ENCODE measurements around the gene GMDS. TPM values are rescaled to one million over a fixed set of nuclear protein-coding genes. Genes with fewer than 3 reads are reported as not detected.

GMDS gene
- total RNA-seq, 1 experiment from 2014 or later: 35.0 TPM

DNA sequence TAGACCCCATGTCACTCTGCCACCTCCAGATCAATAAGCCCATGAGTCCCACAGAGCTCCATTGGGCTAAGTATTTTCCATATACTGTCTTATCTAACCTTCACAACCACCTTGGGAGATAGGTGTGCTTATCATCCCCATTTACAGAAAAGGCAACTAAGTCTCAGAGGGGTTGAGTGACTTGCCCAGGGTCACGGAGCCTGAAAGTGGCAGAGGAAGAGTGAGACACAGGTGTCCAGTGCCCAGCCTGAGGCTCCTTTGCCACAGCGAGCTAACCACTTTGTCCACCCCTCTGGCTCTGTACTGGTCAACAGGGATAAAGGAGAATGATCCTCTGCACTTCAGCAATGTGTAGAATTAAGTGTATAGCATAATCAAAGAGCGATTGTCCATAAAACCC is 124.5 kb downstream of the GMDS start (continued):
- TF ChIP-seq SMAD3 (CRISPR knock-in tag; IDR thresholded peaks at IDR 0.05; ENCODE audit: borderline replicate concordance): no peak
- TF ChIP-seq, protein P1, sequence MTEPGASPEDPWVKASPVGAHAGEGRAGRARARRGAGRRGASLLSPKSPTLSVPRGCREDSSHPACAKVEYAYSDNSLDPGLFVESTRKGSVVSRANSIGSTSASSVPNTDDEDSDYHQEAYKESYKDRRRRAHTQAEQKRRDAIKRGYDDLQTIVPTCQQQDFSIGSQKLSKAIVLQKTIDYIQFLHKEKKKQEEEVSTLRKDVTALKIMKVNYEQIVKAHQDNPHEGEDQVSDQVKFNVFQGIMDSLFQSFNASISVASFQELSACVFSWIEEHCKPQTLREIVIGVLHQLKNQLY (CRISPR knock-in tag; IDR thresholded peaks at IDR 0.05): no peak
- TF ChIP-seq NFATC4 (CRISPR knock-in tag; IDR thresholded peaks at IDR 0.05): no peak
- no peak for TF ChIP-seq ZNF671 (CRISPR knock-in tag; IDR thresholded peaks at IDR 0.05)
- TF ChIP-seq NR3C1 (CRISPR knock-in tag; conservative IDR thresholded peaks at IDR 0.05; ENCODE audit: low read depth): no peak
- no peak for TF ChIP-seq ZNF121 (CRISPR knock-in tag; IDR thresholded peaks at IDR 0.05)
- no peak for TF ChIP-seq PRDM15 (CRISPR knock-in tag; IDR thresholded peaks at IDR 0.05)
- TF ChIP-seq IRF2 (CRISPR knock-in tag; IDR thresholded peaks at IDR 0.05; ENCODE audit: borderline replicate concordance, low read depth): no peak
- no peak for TF ChIP-seq EMX1 (CRISPR knock-in tag; IDR thresholded peaks at IDR 0.05)
- TF ChIP-seq ZBTB21 (CRISPR knock-in tag; IDR thresholded peaks at IDR 0.05; ENCODE audit: borderline replicate concordance): no peak
- TF ChIP-seq, protein P2, sequence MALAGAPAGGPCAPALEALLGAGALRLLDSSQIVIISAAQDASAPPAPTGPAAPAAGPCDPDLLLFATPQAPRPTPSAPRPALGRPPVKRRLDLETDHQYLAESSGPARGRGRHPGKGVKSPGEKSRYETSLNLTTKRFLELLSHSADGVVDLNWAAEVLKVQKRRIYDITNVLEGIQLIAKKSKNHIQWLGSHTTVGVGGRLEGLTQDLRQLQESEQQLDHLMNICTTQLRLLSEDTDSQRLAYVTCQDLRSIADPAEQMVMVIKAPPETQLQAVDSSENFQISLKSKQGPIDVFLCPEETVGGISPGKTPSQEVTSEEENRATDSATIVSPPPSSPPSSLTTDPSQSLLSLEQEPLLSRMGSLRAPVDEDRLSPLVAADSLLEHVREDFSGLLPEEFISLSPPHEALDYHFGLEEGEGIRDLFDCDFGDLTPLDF (CRISPR knock-in tag; IDR thresholded peaks at IDR 0.05): no peak
- TF ChIP-seq, protein P3, sequence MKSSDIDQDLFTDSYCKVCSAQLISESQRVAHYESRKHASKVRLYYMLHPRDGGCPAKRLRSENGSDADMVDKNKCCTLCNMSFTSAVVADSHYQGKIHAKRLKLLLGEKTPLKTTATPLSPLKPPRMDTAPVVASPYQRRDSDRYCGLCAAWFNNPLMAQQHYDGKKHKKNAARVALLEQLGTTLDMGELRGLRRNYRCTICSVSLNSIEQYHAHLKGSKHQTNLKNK (CRISPR knock-in tag; IDR thresholded peaks at IDR 0.05): no peak

GRCh38 chr6:2119275-2119674 is 126.1 kb downstream of the GMDS start:
- no peaks in the 10 kb centered on the region for H3K36me3 Mint-ChIP-seq
- ATAC-seq (no peak), DNase-seq (ENCODE audit: low spot score) (no peak)
- no peak overlapping the region for H3K4me3 Mint-ChIP-seq
- H3K9me3 Mint-ChIP-seq: no peaks in the 10 kb centered on the region
- H3K4me1 Mint-ChIP-seq: peaks cover 7% of the 10 kb centered on the region; the same call in 1 of the 2 replicates
- ChIA-PET POLR2A (no interaction called here), CTCF (no interaction called here)
- no peaks in the 10 kb centered on the region for H3K27me3 Mint-ChIP-seq (ENCODE audit: low read depth)
- H3K27ac Mint-ChIP-seq: no peak overlapping the region
- TF ChIP-seq ZNF425 (CRISPR knock-in tag; conservative IDR thresholded peaks at IDR 0.05) (no peak), ZNF396 (CRISPR knock-in tag; IDR thresholded peaks at IDR 0.05; ENCODE audit: borderline replicate concordance) (no peak), CDX4 (CRISPR knock-in tag; IDR thresholded peaks at IDR 0.05; ENCODE audit: borderline replicate concordance) (no peak), HMGXB4 (CRISPR knock-in tag; IDR thresholded peaks at IDR 0.05) (no peak), SMAD3 (CRISPR knock-in tag; IDR thresholded peaks at IDR 0.05; ENCODE audit: borderline replicate concordance) (no peak), NR3C1 (CRISPR knock-in tag; conservative IDR thresholded peaks at IDR 0.05; ENCODE audit: low read depth) (no peak), NFYB (CRISPR knock-in tag; conservative IDR thresholded peaks at IDR 0.05; ENCODE audit: low read depth) (no peak), TCF7 (CRISPR knock-in tag; IDR thresholded peaks at IDR 0.05; ENCODE audit: low read depth) (no peak), FOXJ3 (CRISPR knock-in tag; IDR thresholded peaks at IDR 0.05; ENCODE audit: borderline replicate concordance) (no peak), GRHL2 (CRISPR knock-in tag; IDR thresholded peaks at IDR 0.05; ENCODE audit: insufficient replicate concordance, severe bottlenecking) (no peak), NFE2L1 (CRISPR knock-in tag; IDR thresholded peaks at IDR 0.05) (no peak), NR1H2 (CRISPR knock-in tag; IDR thresholded peaks at IDR 0.05) (no peak)
- TF ChIP-seq, protein P2 (CRISPR knock-in tag; IDR thresholded peaks at IDR 0.05): no peak

Measured in WTC11 (cell line).